Stimulated activated CD8-positive, alpha-beta memory T cell treated with anti-CD3 and anti-CD28 coated beads, Interleukin-2, amount 100 ng/mL, for 48 hours (primary cell): ENCODE measurements around the gene IMMP2L.
"Not testable (repeated sequence)": the region's sequence is repeated elsewhere in the genome, so short reads cannot be mapped to it uniquely, and the experiment has no call there.

ENCODE experiments used
- DNase-seq, 2 donors: peaks; one replicate each; pipeline ENCODE4 v3.0.0-alpha.2; 2020; ENCODE audit warnings: low read depth in 2 of 2

IMMP2L gene

DNA sequence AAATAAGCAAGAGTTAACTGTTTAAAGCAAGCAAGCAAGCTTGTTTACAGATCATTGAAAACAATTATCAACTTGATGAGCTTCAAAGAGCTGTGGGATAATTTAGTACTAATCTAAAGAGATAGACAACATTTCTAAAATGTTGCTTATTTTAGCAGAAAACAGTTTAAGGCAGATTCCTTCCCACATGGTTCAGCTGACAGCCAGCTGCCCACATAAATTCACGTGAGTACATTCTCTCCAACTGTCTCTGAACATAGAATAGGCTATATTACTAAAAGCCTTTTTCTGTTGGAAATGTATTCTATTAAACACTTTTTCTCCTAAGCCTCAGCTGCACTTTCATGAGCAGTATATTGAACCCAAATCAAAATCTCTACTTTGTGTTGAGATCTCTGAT lies 297.3 kb downstream of the IMMP2L start:
- DNase-seq, result no peak

GRCh38 chr7:111264111-111264868 lies 298.0 kb downstream of the IMMP2L start:
- no peak for DNase-seq

GRCh38 chr7:111262293-111263116 lies 299.8 kb downstream of the IMMP2L start:
- no peak for DNase-seq

- no peak for DNase-seq
Observed at GRCh38 chr7:111261496-111261895, 300.8 kb downstream of the IMMP2L start.

DNA sequence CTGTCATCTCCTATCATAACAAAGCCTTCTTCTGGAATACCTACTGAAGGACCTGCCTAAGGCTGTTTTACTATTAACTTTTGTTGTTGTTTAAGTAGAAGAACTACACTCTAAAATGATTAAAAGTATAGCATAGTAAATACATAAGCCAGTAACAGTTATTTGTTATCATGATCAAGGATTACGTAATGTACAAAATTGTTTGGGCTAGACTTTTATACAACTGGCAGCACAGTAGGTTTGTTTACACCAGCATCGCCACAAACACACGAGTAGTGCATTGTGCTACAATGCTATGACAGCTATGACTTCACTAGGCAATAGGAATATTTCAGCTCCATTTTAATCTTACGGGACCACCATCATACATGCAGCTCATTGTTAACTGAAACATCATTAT lies 302.3 kb downstream of the IMMP2L start:
- no peak for DNase-seq

- DNase-seq, result no peak
Observed at GRCh38 chr7:111256391-111256790, 305.9 kb downstream of the IMMP2L start.

- no peak for DNase-seq
Observed at GRCh38 chr7:111255576-111255975, 306.7 kb downstream of the IMMP2L start.

- DNase-seq, result not testable (repeated sequence)
Observed at GRCh38 chr7:111251365-111251764, 310.9 kb downstream of the IMMP2L start.

GRCh38 chr7:111249807-111250206 lies 312.5 kb downstream of the IMMP2L start:
- DNase-seq, result not testable (repeated sequence)

- no peak for DNase-seq
Observed at GRCh38 chr7:111242141-111242755, 320.0 kb downstream of the IMMP2L start.

DNA sequence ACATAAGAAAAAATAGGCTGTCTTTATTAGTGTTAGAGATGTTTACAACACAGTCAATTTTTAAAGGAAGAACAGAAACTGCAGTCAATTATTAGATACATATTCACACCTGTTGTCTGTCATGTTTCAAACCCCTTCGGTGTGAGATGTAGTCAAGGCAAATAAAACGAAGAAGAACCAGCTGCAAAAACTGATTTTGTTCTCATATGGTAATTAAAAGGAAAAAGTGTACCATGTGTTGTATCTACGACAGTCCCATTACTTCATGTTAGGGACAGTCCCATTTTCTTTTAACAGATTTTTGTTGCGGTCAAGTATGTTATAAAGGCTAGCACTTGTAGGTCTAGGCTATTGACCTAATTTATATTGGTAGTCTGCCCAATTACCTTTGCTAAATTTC lies 321.9 kb downstream of the IMMP2L start:
- DNase-seq, result no peak

DNA sequence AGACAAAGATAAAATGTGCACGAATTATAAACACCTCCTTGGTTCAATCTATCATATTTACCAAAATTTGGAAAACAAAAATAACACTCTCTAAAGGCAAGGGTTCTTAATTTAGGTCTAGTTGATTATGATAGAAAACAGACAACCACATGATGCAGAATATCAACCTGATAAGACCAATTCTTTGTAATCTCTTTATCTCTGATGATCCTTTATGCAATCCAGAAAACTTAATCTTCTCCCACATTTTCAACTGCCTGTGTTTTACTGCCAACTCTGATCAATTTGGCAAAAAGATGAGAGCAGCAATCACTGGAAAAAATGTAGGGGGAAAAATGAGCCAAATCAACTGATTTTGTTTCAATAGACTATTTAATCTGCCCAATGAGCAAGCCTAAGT lies 322.9 kb downstream of the IMMP2L start:
- no peak for DNase-seq

DNA sequence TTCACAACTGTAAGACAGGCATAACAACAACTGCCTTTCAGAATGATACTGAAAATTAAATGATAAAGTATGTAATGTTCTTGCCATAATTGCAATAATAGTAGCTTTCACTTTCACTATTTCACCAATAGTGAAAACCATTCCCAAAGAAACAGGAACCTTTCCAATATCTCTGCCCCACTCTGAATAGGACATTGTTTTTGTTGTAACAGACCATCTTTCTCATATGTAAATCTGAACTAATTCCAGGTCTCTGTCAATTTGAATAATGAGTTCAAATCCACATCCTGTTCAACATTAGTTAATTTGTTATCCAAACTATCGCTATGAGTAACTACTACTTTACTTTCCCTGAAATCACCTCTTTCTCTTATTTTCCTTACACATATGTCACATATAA lies 323.4 kb downstream of the IMMP2L start:
- no peak for DNase-seq

- DNase-seq, result no peak
Observed at GRCh38 chr7:111235709-111236108, 326.6 kb downstream of the IMMP2L start.

DNA sequence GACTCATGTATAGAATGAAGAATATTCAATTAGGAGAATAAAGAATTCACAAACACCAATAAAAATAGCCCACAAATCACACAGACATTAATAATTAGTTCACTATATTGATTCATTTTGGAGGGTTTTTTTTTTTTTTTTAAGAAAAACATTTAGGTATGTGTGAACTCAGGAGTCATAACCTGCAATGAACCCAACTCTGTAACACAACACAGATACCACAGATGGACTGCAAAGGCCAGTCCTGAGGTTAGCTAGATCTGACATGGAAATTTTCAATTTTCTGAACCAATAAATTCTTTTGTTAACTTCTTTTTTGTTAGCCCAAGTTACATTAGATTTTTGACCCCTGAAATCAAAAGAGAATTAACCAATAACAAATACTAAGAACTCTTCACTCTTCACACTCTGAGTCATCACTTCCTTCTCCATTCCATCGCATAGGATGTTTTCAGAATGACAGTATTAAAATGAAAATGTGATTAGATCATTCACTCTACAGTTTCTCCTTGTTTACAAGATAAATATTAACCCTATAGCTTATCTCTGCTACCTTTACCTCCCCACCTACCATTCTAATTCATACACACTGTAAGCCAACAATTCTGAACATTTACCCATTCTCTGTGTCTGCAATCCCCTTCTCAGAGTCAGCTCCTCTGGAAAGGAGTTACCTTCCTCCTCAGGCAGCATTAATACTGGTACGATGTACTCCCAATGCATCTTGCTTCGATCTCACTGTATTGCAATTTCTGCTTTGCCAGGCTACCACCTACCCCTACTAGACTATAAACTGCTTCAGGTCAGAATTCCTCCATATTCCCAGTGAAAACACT lies 329.8 kb downstream of the IMMP2L start:
- DNase-seq, result no peak

DNA sequence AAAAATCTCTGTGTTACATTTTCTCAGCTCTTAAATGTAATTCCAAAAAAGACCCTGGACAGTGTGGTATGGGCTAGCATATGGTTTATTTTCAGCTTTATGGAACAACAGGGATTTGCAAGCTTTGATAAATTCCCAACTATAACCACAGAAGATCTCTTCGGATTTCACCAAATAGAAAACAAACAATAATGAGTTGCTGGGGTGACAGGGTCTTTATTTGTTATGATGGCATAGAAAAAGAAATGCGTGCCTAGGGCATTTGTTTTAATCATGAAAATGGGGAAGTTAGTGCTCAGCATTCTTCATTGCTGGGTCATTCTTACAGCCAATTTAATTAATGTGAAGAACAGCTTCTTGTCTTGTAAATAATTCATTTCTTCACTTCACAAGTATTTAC lies 332.4 kb downstream of the IMMP2L start:
- DNase-seq, result no peak

DNA sequence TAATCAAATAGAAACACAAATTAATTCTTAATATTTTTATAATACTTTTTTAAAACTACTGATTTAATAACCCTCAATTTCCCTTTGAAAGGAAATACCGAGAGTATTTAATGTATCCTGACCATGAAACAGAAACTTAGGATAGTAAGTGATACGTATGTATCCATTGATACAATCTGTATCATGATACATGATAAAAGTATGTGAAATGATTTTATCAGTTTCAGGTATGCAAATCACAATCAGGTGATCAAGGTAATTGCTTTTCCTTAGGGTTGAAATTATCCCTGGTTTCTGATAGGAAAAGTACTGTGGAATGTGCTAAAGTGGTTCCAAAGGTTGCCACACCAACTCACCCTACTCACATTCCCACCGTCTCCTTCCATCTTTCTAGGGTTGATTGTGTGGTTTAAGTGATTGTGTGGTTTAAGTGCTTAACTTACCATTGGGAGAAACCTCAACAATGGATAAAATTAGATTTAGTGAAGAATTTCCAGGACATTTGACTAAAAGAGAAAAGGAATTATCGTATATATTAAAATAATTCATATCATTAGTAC lies 333.0 kb downstream of the IMMP2L start:
- no peak for DNase-seq

GRCh38 chr7:111228437-111228836 lies 333.9 kb downstream of the IMMP2L start:
- no peak for DNase-seq

GRCh38 chr7:111226800-111227199 lies 335.5 kb downstream of the IMMP2L start:
- DNase-seq, result no peak

- DNase-seq, result no peak
Observed at GRCh38 chr7:111224354-111225231, 337.7 kb downstream of the IMMP2L start.
